Gastrocnemius medialis (tissue), 4 donors: Measurements from ENCODE around the gene MLXIPL.
A peak's percentile ranks its signal among the peaks of the same experiment; 100 is the strongest.

Experiments
- POLR2A ChIP-seq, 2 donors: fragments of 450-650 bp; IDR thresholded peaks; one replicate each; pipeline ENCODE4 v1.6.1; 2017; ENCODE audit warnings: antibody characterized with exemption in 2 of 2, mild to moderate bottlenecking in 2 of 2, moderate library complexity in 2 of 2
- TF ChIP-seq, protein P1 (sequence below), 5 experiments: fragments of 450-650 bp in 3 of 5; fragments of 200-600 bp in 2 of 5; sonication (generic) in 2 of 5; IDR thresholded peaks in 4 of 5; conservative IDR thresholded peaks in 1 of 5; 1 replicate in 4 of 5; 2 replicates in 1 of 5; pipeline ENCODE4 v1.5.1; 2016 to 2019; ENCODE audit warnings: antibody characterized with exemption in 5 of 5, mild to moderate bottlenecking in 3 of 5, moderate library complexity in 3 of 5

DNA sequence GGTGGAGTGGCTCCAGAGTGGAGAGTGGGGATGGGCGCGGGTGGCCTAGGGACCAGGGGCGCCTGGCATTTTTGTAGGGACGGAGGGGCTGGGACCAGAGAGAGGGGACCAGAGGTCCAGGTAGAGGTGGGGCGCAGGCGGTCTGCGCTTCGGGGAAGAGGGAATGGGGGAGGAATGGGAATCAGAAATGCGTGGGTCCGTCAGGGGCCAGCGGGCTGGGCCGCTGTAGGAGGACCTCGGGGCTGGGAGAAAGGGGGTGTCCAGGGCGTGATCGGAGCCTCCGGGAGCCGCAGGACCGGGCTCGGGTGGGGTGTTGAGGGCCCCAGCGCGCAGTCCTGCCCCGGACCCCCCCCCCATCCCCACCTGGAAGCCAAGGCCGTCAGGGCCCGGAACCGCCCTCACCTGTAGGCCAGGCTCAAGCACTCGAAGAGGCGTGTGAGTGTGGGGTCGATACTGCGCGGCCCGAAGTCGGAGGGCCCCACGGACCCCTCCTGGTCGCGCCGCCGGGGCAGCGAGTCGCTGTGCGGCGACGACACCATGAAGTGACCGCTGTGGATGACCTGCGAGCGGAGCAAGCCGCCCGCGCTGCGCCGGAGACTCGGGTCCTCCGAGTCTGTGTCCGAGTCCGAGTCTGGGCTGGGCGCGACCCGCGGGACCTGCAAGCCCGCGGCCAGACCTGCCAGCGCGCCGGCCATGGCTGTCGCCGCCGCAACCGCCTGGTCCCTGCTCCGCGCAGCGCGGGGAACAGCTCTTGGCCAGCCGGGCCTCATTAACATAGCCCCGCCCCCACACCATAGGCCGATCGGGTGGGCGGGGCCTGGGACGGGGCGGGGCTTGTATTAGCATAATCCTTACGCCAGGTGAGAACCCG lies at the start of gene MLXIPL:
- peak; percentile 92 to 93 for TF ChIP-seq POLR2A (IDR thresholded peaks at IDR 0.05)
- TF ChIP-seq, protein P1, sequence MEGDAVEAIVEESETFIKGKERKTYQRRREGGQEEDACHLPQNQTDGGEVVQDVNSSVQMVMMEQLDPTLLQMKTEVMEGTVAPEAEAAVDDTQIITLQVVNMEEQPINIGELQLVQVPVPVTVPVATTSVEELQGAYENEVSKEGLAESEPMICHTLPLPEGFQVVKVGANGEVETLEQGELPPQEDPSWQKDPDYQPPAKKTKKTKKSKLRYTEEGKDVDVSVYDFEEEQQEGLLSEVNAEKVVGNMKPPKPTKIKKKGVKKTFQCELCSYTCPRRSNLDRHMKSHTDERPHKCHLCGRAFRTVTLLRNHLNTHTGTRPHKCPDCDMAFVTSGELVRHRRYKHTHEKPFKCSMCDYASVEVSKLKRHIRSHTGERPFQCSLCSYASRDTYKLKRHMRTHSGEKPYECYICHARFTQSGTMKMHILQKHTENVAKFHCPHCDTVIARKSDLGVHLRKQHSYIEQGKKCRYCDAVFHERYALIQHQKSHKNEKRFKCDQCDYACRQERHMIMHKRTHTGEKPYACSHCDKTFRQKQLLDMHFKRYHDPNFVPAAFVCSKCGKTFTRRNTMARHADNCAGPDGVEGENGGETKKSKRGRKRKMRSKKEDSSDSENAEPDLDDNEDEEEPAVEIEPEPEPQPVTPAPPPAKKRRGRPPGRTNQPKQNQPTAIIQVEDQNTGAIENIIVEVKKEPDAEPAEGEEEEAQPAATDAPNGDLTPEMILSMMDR (IDR thresholded peaks at IDR 0.05 in 4 of 5, conservative IDR thresholded peaks at IDR 0.05 in 1 of 5), result no peak
